ENCODE data around the gene KRTAP10-12. TPM values are rescaled to one million over a fixed set of nuclear protein-coding genes. Genes with fewer than 3 reads are reported as not detected.
"Not testable (repeated sequence)": the region's sequence is repeated elsewhere in the genome, so short reads cannot be mapped to it uniquely, and the experiment has no call there.

KRTAP10-12 gene
- not detected for total RNA-seq

GRCh38 chr21:44697172-44697810 lies at the start of gene KRTAP10-12:
Gene KRTAP10-12 (plus strand): TSS chr21:44697172. CDS start chr21:44697202, 30 bp downstream.
- not testable (repeated sequence) for H3K27me3 ChIP-seq; ATAC-seq (ENCODE audit: low FRiP score in 2 of 2)
- DNase-seq, result peak in 1 of 2 donors; percentile 50

GRCh38 chr21:44647222-44647552 lies 49.8 kb upstream of the KRTAP10-12 start:
- Histone ChIP-seq H3K36me3 (no peaks in the 10 kb centered on the region), H3K4me3 (no peak overlapping the region), H3K4me1 (no peaks in the 10 kb centered on the region), H3K27ac (no peak overlapping the region), H3K27me3 (no peaks in the 10 kb centered on the region), H3K9me3 (peaks cover 0 to 17% (median 3%) of the 10 kb centered on the region in 4 donors)
- no peak for TF ChIP-seq POLR2A (IDR thresholded peaks at IDR 0.05)
- no peak for TF ChIP-seq EP300 (IDR thresholded peaks at IDR 0.05)
- TF ChIP-seq CTCF (IDR thresholded peaks at IDR 0.05), result no peak
- TF ChIP-seq POLR2AphosphoS5 (IDR thresholded peaks at IDR 0.05), result no peak
- 46 to 65% methylated on average over 8 of the region's 8 CpGs for WGBS, 2 donors
- DNase-seq (peak in 1 of 2 donors; percentile 64), ATAC-seq (ENCODE audit: low FRiP score in 2 of 2) (no peak)

More at GRCh38 chr21:44697172-44697810, at the start of gene KRTAP10-12:
- H3K9me3 ChIP-seq, result peaks cover 0 to 15% (median 12%) of the 10 kb centered on the region in 4 donors
- not testable (repeated sequence) for H3K4me1 ChIP-seq, H3K4me3 ChIP-seq, H3K27ac ChIP-seq, H3K36me3 ChIP-seq
- WGBS, 2 donors, result 42 to 54% methylated on average over 7 to 10 of the region's 21 CpGs

GRCh38 chr21:44648557-44649311 lies 48.2 kb upstream of the KRTAP10-12 start:
- Histone ChIP-seq H3K9me3 (peaks cover 0 to 17% (median 3%) of the 10 kb centered on the region in 4 donors), H3K4me3 (no peak overlapping the region), H3K27me3 (no peaks in the 10 kb centered on the region), H3K36me3 (no peaks in the 10 kb centered on the region), H3K4me1 (no peaks in the 10 kb centered on the region), H3K27ac (no peak overlapping the region)
- ATAC-seq (ENCODE audit: low FRiP score in 2 of 2) (no peak), DNase-seq (peak in 1 of 2 donors; percentile 72)
- TF ChIP-seq POLR2AphosphoS5 (IDR thresholded peaks at IDR 0.05) (no peak), CTCF (IDR thresholded peaks at IDR 0.05) (no peak), POLR2A (IDR thresholded peaks at IDR 0.05) (no peak), EP300 (IDR thresholded peaks at IDR 0.05) (no peak)
- WGBS, 2 donors, result 77 to 81% methylated on average over 24 of the region's 33 CpGs

- no peaks in the 10 kb centered on the region for H3K27me3 ChIP-seq
- H3K9me3 ChIP-seq, result peaks cover 0 to 8% (median 3%) of the 10 kb centered on the region in 4 donors
- ATAC-seq (ENCODE audit: low FRiP score in 2 of 2), result no peak
- H3K4me3 ChIP-seq, result no peak overlapping the region
- 87 to 90% methylated on average over 14 to 18 of the region's 18 CpGs for WGBS, 2 donors
- TF ChIP-seq EP300 (IDR thresholded peaks at IDR 0.05) (no peak), POLR2A (IDR thresholded peaks at IDR 0.05) (no peak), POLR2AphosphoS5 (IDR thresholded peaks at IDR 0.05) (no peak), CTCF (IDR thresholded peaks at IDR 0.05) (no peak)
- H3K36me3 ChIP-seq, result no peaks in the 10 kb centered on the region
- DNase-seq, result peak in 1 of 2 donors; percentile 45
- H3K4me1 ChIP-seq, result no peaks in the 10 kb centered on the region
- H3K27ac ChIP-seq, result no peak overlapping the region
Measured at GRCh38 chr21:44649521-44650100, 47.4 kb upstream of the KRTAP10-12 start.

- no peak for TF ChIP-seq CTCF (IDR thresholded peaks at IDR 0.05)
- TF ChIP-seq POLR2A (IDR thresholded peaks at IDR 0.05), result no peak
- no peak for TF ChIP-seq POLR2AphosphoS5 (IDR thresholded peaks at IDR 0.05)
- TF ChIP-seq EP300 (IDR thresholded peaks at IDR 0.05), result no peak
- no peak overlapping the region for H3K27ac ChIP-seq
- peaks cover 0 to 1% (median under 1%) of the 10 kb centered on the region in 4 donors for H3K9me3 ChIP-seq
- no peaks in the 10 kb centered on the region for H3K27me3 ChIP-seq
- DNase-seq (peak in 1 of 2 donors; percentile 34), ATAC-seq (ENCODE audit: low FRiP score in 2 of 2) (no peak)
- H3K4me3 ChIP-seq, result no peak overlapping the region
- WGBS, 2 donors, result 90 to 92% methylated on average over 17 to 20 of the region's 20 CpGs
- H3K36me3 ChIP-seq, result no peaks in the 10 kb centered on the region
- H3K4me1 ChIP-seq, result no peaks in the 10 kb centered on the region
Measured at GRCh38 chr21:44650265-44650972, 46.6 kb upstream of the KRTAP10-12 start.

Data from upper lobe of left lung (tissue), 6 donors.